PC-3 (cell line): ENCODE measurements around the gene C2. TPM values are rescaled to one million over a fixed set of nuclear protein-coding genes. Genes with fewer than 3 reads are reported as not detected.

Source experiments
- ATAC-seq: fragments of 200-7000 bp; cut with Tn5 transposase; 2 replicates; pipeline ENCODE4 v1.9.1; 2020; ENCODE audit warnings: mild to moderate bottlenecking, moderate library complexity
- Bru-seq: library from RNA; stranded (reverse); fragments of 400-500 nt; gene quantifications from one replicate; lab custom pipeline; 2021; lab: Mats Ljungman, UMichigan
- BruChase-seq, 2 experiments: library from RNA; stranded (reverse); fragments of 400-500 nt; gene quantifications; one replicate each; lab custom pipeline; 2021; lab: Mats Ljungman, UMichigan
- BruUV-seq: library from RNA; stranded (reverse); fragments of 400-500 nt; replicated peaks from 2 replicates; lab custom pipeline; 2021; lab: Mats Ljungman, UMichigan
- CTCF ChIA-PET: fragments of 300-600 bp; sonication (Branson Sonifier 250); formaldehyde crosslinking; loops from one replicate; lab custom pipeline; 2022; ENCODE audit warnings: antibody characterized with exemption; lab: Charles Lee
- POLR2A ChIA-PET: fragments of 300-600 bp; sonication (Branson Sonifier 250); formaldehyde crosslinking; loops from one replicate; lab custom pipeline; 2022; ENCODE audit warnings: antibody characterized with exemption; ENCODE audit not compliant: unreplicated experiment; lab: Charles Lee
- DNase-seq: peaks from one replicate; pipeline ENCODE4 v3.0.0-alpha.2; 2015
- H2AFZ ChIP-seq: fragments of 300-600 bp; sonication (generic); 2 replicates; pipeline ENCODE4 v1.6.0; 2016; ENCODE audit warnings: antibody characterized with exemption, low read length
- H3F3A ChIP-seq: fragments of 300-600 bp; sonication (generic); one replicate; pipeline ENCODE4 v1.6.0; 2017; ENCODE audit warnings: antibody characterized with exemption, low read length, control low read depth, mild to moderate bottlenecking; ENCODE audit not compliant: unreplicated experiment
- H3K27ac ChIP-seq: fragments of 300-600 bp; sonication (generic); 2 replicates; pipeline ENCODE4 v1.5.1; 2016; ENCODE audit warnings: mild to moderate bottlenecking, low read length
- H3K27me3 ChIP-seq: fragments of 300-600 bp; sonication (generic); 2 replicates; pipeline ENCODE4 v1.6.1; 2016; ENCODE audit warnings: low read length, mixed read lengths
- H3K36me3 ChIP-seq: fragments of 300-600 bp; sonication (generic); 2 replicates; pipeline ENCODE4 v1.6.1; 2016; ENCODE audit warnings: low read depth, mixed run types, low read length, mixed read lengths
- H3K4me1 ChIP-seq: fragments of 300-600 bp; sonication (generic); 2 replicates; pipeline ENCODE4 v1.5.1; 2016; ENCODE audit warnings: low read length; ENCODE audit not compliant: insufficient read depth
- H3K4me2 ChIP-seq: fragments of 300-600 bp; sonication (generic); 2 replicates; pipeline ENCODE4 v1.6.0; 2016; ENCODE audit warnings: low read length
- H3K4me3 ChIP-seq: fragments of 300-600 bp; sonication (generic); 2 replicates; pipeline ENCODE4 v1.5.1; 2016; ENCODE audit warnings: mild to moderate bottlenecking, low read length, mixed read lengths
- H3K79me2 ChIP-seq: fragments of 300-600 bp; sonication (generic); 2 replicates; pipeline ENCODE4 v1.6.1; 2017; ENCODE audit warnings: low read length, mixed read lengths
- H3K9ac ChIP-seq: fragments of 300-600 bp; sonication (generic); 2 replicates; pipeline ENCODE4 v1.6.0; 2016; ENCODE audit warnings: mild to moderate bottlenecking, low read length
- H3K9me2 ChIP-seq: fragments of 300-600 bp; sonication (generic); replicated peaks from 2 replicates; pipeline ENCODE4 v1.6.1; 2016; ENCODE audit warnings: mixed run types, low read length, mixed read lengths
- H3K9me3 ChIP-seq: fragments of 300-600 bp; sonication (generic); 2 replicates; pipeline ENCODE4 v1.6.1; 2016; ENCODE audit warnings: low read length, mixed read lengths
- H4K20me1 ChIP-seq: fragments of 300-600 bp; sonication (generic); 2 replicates; pipeline ENCODE4 v1.6.1; 2016; ENCODE audit warnings: low read length, mixed read lengths
- CTCF ChIP-seq: fragments of 300-600 bp; sonication (generic); conservative IDR thresholded peaks from 2 replicates; pipeline ENCODE4 v1.5.1; 2017; ENCODE audit warnings: antibody characterized with exemption, low read depth, mild to moderate bottlenecking, low read length
- EZH2 ChIP-seq: fragments of 300-600 bp; sonication (generic); IDR thresholded peaks from one replicate; pipeline ENCODE4 v1.6.1; 2017; ENCODE audit warnings: antibody characterized with exemption, mild to moderate bottlenecking, low read length; ENCODE audit not compliant: unreplicated experiment
- EZH2phosphoT487 ChIP-seq: fragments of 300-600 bp; sonication (generic); IDR thresholded peaks from 2 replicates; pipeline ENCODE4 v1.6.1; 2018; ENCODE audit warnings: mild to moderate bottlenecking, antibody characterized with exemption, low read length, borderline replicate concordance
- intact Hi-C: fragments of 100-400 bp; cut with micrococcal nuclease; formaldehyde crosslinking; loops from 2 replicates; pipeline ENCODE4 v1.9.0; 2023
- long read RNA-seq: library from polyadenylated mRNA; unstranded; transcript quantifications from one replicate; pipeline ENCODE4 v2.0.0, GENCODE V29; 2021; ENCODE audit not compliant: unreplicated experiment
- total RNA-seq: library from RNA; depleted of rRNA; stranded (reverse); fragments of >200 nt; gene quantifications from 2 replicates; pipeline ENCODE4 v1.2.3, GENCODE V29; 2014; rRNA removed

The C2 gene
- total RNA-seq, result 1.1 TPM in 1 of 2 replicates, not detected in the other
- Bru-seq, nascent RNA, result percentile 53 among the genes with signal in this experiment
- BruChase-seq, experiment 1, labeled RNA remaining after a 6-hour chase, result percentile 58 among the genes with signal in this experiment
- percentile 59 among the genes with signal in this experiment for BruChase-seq, experiment 2, labeled RNA remaining after a 2-hour chase
- long read RNA-seq, partial matches to known transcripts, result 2 of 5 reads
- long read RNA-seq, other reads (novel, unspliced or antisense), result 3 of 5 reads

GRCh38 chr6:31927242-31927862 is at the start of gene C2:
TSS of gene C2 (plus strand) at chr6:31927717. CDS start at chr6:31927753, 36 bp downstream.
- H3K27ac ChIP-seq, result no peak within 1 kb of the TSS
- no peaks in the 10 kb centered on the region for H3K9me3 ChIP-seq
- TF ChIP-seq CTCF (no peak), EZH2phosphoT487 (no peak), EZH2 (no peak)
- no peaks in the 10 kb centered on the region for H3K9me2 ChIP-seq
- DNase-seq (no peak), ATAC-seq (no peak)
- no peak within 1 kb of the TSS for H3K9ac ChIP-seq
- no peaks in the 10 kb centered on the region for H3K79me2 ChIP-seq
- no peaks in the 10 kb centered on the region for H3K36me3 ChIP-seq
- H3K27me3 ChIP-seq, result no peaks in the 10 kb centered on the region
- no peak within 1 kb of the TSS for H2AFZ ChIP-seq
- no peak within 1 kb of the TSS for H3K4me3 ChIP-seq
- intact Hi-C loops, result no loop called here
- H3K4me1 ChIP-seq, result no peaks in the 10 kb centered on the region
- ChIA-PET CTCF (no interaction called here), POLR2A (no interaction called here)
- H4K20me1 ChIP-seq, result no peaks in the 10 kb centered on the region
- no TSS peak for BruUV-seq
- H3K4me2 ChIP-seq, result no peak within 1 kb of the TSS
- no peaks in the 10 kb centered on the region for H3F3A ChIP-seq

DNA sequence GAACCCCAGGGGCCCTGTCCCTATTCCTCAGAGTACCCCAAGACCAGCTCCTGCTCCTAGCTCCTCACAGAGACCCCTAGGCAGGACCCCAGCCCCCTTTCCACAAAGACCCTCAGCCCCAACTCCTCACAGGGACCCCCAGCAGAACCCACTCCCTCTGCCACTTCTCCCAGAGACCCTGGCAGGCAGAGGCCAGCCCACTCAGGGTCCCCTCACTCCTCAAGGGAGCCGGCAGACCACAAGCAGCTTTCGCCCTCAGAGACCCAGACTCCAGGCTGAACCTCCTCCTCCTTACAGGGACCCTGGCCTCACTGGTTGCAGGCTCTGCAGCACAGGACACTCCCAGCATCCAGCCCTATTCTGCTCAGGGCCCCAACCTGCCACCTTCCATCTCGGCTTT is 49.3 kb upstream of the C2 start:
- H3F3A ChIP-seq, result no peaks in the 10 kb centered on the region
- H2AFZ ChIP-seq, result 0 out of 2 replicates have a peak overlapping the region, but pooled peaks have one; percentile 10
- no peak for TF ChIP-seq EZH2phosphoT487
- TF ChIP-seq CTCF, result no peak
- no peak for TF ChIP-seq EZH2
- CTCF ChIA-PET, result no interaction called here
- H3K27me3 ChIP-seq, result no peaks in the 10 kb centered on the region
- no peaks in the 10 kb centered on the region for H4K20me1 ChIP-seq
- no peaks in the 10 kb centered on the region for H3K9me3 ChIP-seq
- intact Hi-C loops, result no loop called here
- H3K4me3 ChIP-seq, result peak overlapping the region; percentile 29; the same call in 1 of the 2 replicates
- peaks cover 40% of the 10 kb centered on the region for H3K4me1 ChIP-seq
- BruUV-seq, result no TSS peak
- ATAC-seq (no peak), DNase-seq (no peak)
- peaks cover 25% of the 10 kb centered on the region for H3K36me3 ChIP-seq
- no peaks in the 10 kb centered on the region for H3K9me2 ChIP-seq
- H3K27ac ChIP-seq, result peak overlapping the region; percentile 49
- POLR2A ChIA-PET, result no interaction called here
- no peaks in the 10 kb centered on the region for H3K79me2 ChIP-seq
- H3K9ac ChIP-seq, result peak overlapping the region; percentile 31; the same call in 1 of the 2 replicates
- H3K4me2 ChIP-seq, result peak overlapping the region; percentile 48; the same call in 1 of the 2 replicates

GRCh38 chr6:31878726-31879125 is 48.8 kb upstream of the C2 start, which contains the start of gene SLC44A4:
TSS of gene SLC44A4 (minus strand) at chr6:31878997. CDS start at chr6:31878980, 17 bp downstream.
- H3F3A ChIP-seq, result no peaks in the 10 kb centered on the region
- DNase-seq, result peak; percentile 26
- H3K9me3 ChIP-seq, result no peaks in the 10 kb centered on the region
- H3K4me1 ChIP-seq, result peaks cover 40% of the 10 kb centered on the region
- peak within 1 kb of the TSS; percentile 29 for H3K4me3 ChIP-seq
- ChIA-PET CTCF (no interaction called here), POLR2A (no interaction called here)
- H2AFZ ChIP-seq, result 0 out of 2 replicates have a peak within 1 kb of the TSS, but pooled peaks have one; percentile 10
- peaks cover 29% of the 10 kb centered on the region for H3K36me3 ChIP-seq
- BruUV-seq, result no TSS peak
- H3K27me3 ChIP-seq, result no peaks in the 10 kb centered on the region
- H3K79me2 ChIP-seq, result no peaks in the 10 kb centered on the region
- TF ChIP-seq EZH2 (no peak), EZH2phosphoT487 (no peak), CTCF (no peak)
- H3K9me2 ChIP-seq, result no peaks in the 10 kb centered on the region
- H3K9ac ChIP-seq, result peak within 1 kb of the TSS; percentile 31; the same call in 1 of the 2 replicates
- H3K4me2 ChIP-seq, result peak within 1 kb of the TSS; percentile 48; the same call in 1 of the 2 replicates
- peak within 1 kb of the TSS; percentile 49 for H3K27ac ChIP-seq
- ATAC-seq, result peak; percentile 11
- H4K20me1 ChIP-seq, result no peaks in the 10 kb centered on the region
- intact Hi-C loops, result no loop called here
